ENCODE data around the gene RTF2. TPM values are rescaled to one million over a fixed set of nuclear protein-coding genes. Genes with fewer than 3 reads are reported as not detected.

Gene RTF2
- total and polyA plus RNA-seq, 2 of the 4 experiments (the other 2 are of a cell fraction), result 102 to 109 TPM

GRCh38 chr20:56565511-56565910 lies 97.1 kb downstream of the RTF2 start:
- H3K9me1 ChIP-seq (ENCODE audit: insufficient read depth, low read length), result no peaks in the 10 kb centered on the region
- H3K56ac ChIP-seq (ENCODE audit: extremely low read depth, insufficient read depth, low read length), result no peak overlapping the region
- H3K9me3 ChIP-seq (ENCODE audit: control insufficient read depth, insufficient read depth, low read length), result no peaks in the 10 kb centered on the region
- H3K23ac ChIP-seq (ENCODE audit: low read depth, low read length), result no peak overlapping the region
- ChIA-PET POLR2A (ENCODE audit: unreplicated experiment) (no interaction called here), CTCF (no interaction called here)
- H3K79me1 ChIP-seq (ENCODE audit: low read depth in 1 of 2, low read length in 2 of 2), result no peaks in the 10 kb centered on the region
- H3K9ac ChIP-seq (ENCODE audit: low read depth, low read length), result no peak overlapping the region
- no peak overlapping the region for H4K5ac ChIP-seq (ENCODE audit: low read depth, low read length)
- no peak overlapping the region for H3K4me3 ChIP-seq (ENCODE audit: insufficient read depth, low read depth, low read length)
- no peak overlapping the region for H3K4me2 ChIP-seq (ENCODE audit: low read depth, low read length)
- dilution Hi-C loops (cut with HindIII; ENCODE audit: low sequenced_read_pairs, unreplicated experiment), result no loop called here
- H2AFZ ChIP-seq (replicated peaks; ENCODE audit: low read length, poor library complexity), result no peak overlapping the region
- no peak for DNase-seq
- ATAC-seq (ENCODE audit: low read depth), result no peak
- H3K27me3 ChIP-seq (ENCODE audit: control insufficient read depth, insufficient read depth, low read length), result peaks cover 4% of the 10 kb centered on the region
- H3K4ac ChIP-seq (ENCODE audit: low read depth, low read length), result no peak overlapping the region
- no peak overlapping the region for H4K91ac ChIP-seq (ENCODE audit: insufficient read depth, low read depth, low read length)
- in situ Hi-C loops (cut with MboI; ENCODE audit: low sequenced_read_pairs), result no loop called here
- no peaks in the 10 kb centered on the region for H4K20me1 ChIP-seq (ENCODE audit: insufficient read depth, low read length)
- H2BK120ac ChIP-seq (ENCODE audit: low read depth, low read length), result no peak overlapping the region
- no peak overlapping the region for H3K27ac ChIP-seq (ENCODE audit: insufficient read depth, low read length)
- H3K14ac ChIP-seq (replicated peaks; ENCODE audit: low read depth, low read length), result no peak overlapping the region
- H2AK9ac ChIP-seq (replicated peaks; ENCODE audit: low read depth, low read length, poor library complexity), result no peak overlapping the region
- no TSS peak for BruUV-seq (replicated peaks)
- H2AK5ac ChIP-seq (ENCODE audit: low read depth, low read length), result no peak overlapping the region
- 80% methylated on average over 2 of the region's 4 CpGs; no CpG with 5 or more reads in 1 of the 2 experiments for WGBS, 2 experiments (ENCODE audit: extremely low coverage in 2 of 2, insufficient read length in 1 of 2)
- H3K18ac ChIP-seq (ENCODE audit: low read depth, low read length), result no peak overlapping the region
- no peak overlapping the region for H2BK5ac ChIP-seq (ENCODE audit: low read depth, low read length, poor library complexity, severe bottlenecking)
- H4K8ac ChIP-seq (ENCODE audit: low read depth in 2 of 2, low read length in 2 of 2), result no peak overlapping the region
- no peak for TF ChIP-seq USF2 (IDR thresholded peaks at IDR 0.05; ENCODE audit: low read depth, low read length)
- TF ChIP-seq MAZ (IDR thresholded peaks at IDR 0.05; ENCODE audit: borderline replicate concordance, low read depth, low read length), result no peak
- no peak for TF ChIP-seq BHLHE40 (IDR thresholded peaks at IDR 0.05; ENCODE audit: low read depth, low read length)
- no peak for TF ChIP-seq NFE2L2 (IDR thresholded peaks at IDR 0.05; ENCODE audit: low read depth, low read length)
- no peak for TF ChIP-seq FOS (IDR thresholded peaks at IDR 0.05; ENCODE audit: low read depth, low read length)
- TF ChIP-seq RFX5 (IDR thresholded peaks at IDR 0.05; ENCODE audit: low read depth, low read length), result no peak
- TF ChIP-seq CTCF (conservative IDR thresholded peaks at IDR 0.05; ENCODE audit: low read depth, low read length), result no peak
- no peak for TF ChIP-seq RAD21 (IDR thresholded peaks at IDR 0.05; ENCODE audit: low read length)
- no peak for TF ChIP-seq RCOR1 (IDR thresholded peaks at IDR 0.05; ENCODE audit: insufficient replicate concordance, low read length)
- TF ChIP-seq MAFK (IDR thresholded peaks at IDR 0.05; ENCODE audit: low read depth, low read length), result no peak
- no peak for TF ChIP-seq CHD1 (IDR thresholded peaks at IDR 0.05; ENCODE audit: low read depth, low read length)
- TF ChIP-seq POLR2A (IDR thresholded peaks at IDR 0.05; ENCODE audit: low read depth, low read length), result no peak
- no peak for TF ChIP-seq CEBPB (IDR thresholded peaks at IDR 0.05; ENCODE audit: low read depth, low read length)
- H2BK20ac ChIP-seq (ENCODE audit: low read depth, low read length), result no peak overlapping the region
- no peaks in the 10 kb centered on the region for H3K36me3 ChIP-seq (ENCODE audit: control insufficient read depth, insufficient read depth, low read length)
- H2BK15ac ChIP-seq (ENCODE audit: low read depth, low read length), result no peak overlapping the region
- no peaks in the 10 kb centered on the region for H3K4me1 ChIP-seq (ENCODE audit: control insufficient read depth, insufficient read depth, low read length)
- intact Hi-C loops (cut with micrococcal nuclease), result loop anchor here (5.0 kb wide), 1 partner anchor 927 kb away; no protein-coding TSS in a partner anchor
